ENCODE measurements around the gene NEMP2. TPM values are rescaled to one million over a fixed set of nuclear protein-coding genes. Genes with fewer than 3 reads are reported as not detected.

NEMP2 gene
- total and polyA plus RNA-seq, 2 of the 4 experiments (the other 2 are of a cell fraction): 1.1 to 1.3 TPM

- Histone ChIP-seq H4K20me1 (ENCODE audit: insufficient read depth, low read length) (no peaks in the 10 kb centered on the region), H2AK5ac (ENCODE audit: low read depth, low read length) (no peak overlapping the region), H2BK20ac (ENCODE audit: low read depth, low read length) (no peak overlapping the region), H4K5ac (ENCODE audit: low read depth, low read length) (no peak overlapping the region), H4K91ac (ENCODE audit: insufficient read depth, low read depth, low read length) (no peak overlapping the region), H2AFZ (replicated peaks; ENCODE audit: low read length, poor library complexity) (no peak overlapping the region), H3K4me2 (ENCODE audit: low read depth, low read length) (no peak overlapping the region), H3K18ac (ENCODE audit: low read depth, low read length) (no peak overlapping the region), H3K23ac (ENCODE audit: low read depth, low read length) (no peak overlapping the region), H2BK15ac (ENCODE audit: low read depth, low read length) (no peak overlapping the region), H3K79me1 (ENCODE audit: low read depth in 1 of 2, low read length in 2 of 2) (no peaks in the 10 kb centered on the region), H3K56ac (ENCODE audit: extremely low read depth, insufficient read depth, low read length) (no peak overlapping the region), H3K4me3 (ENCODE audit: insufficient read depth, low read depth, low read length) (no peak overlapping the region), H3K4me1 (ENCODE audit: control insufficient read depth, insufficient read depth, low read length) (no peaks in the 10 kb centered on the region), H2BK5ac (ENCODE audit: low read depth, low read length, poor library complexity, severe bottlenecking) (no peak overlapping the region), H3K9ac (ENCODE audit: low read depth, low read length) (no peak overlapping the region), H4K8ac (ENCODE audit: low read depth in 2 of 2, low read length in 2 of 2) (no peak overlapping the region), H2BK120ac (ENCODE audit: low read depth, low read length) (no peak overlapping the region), H3K9me3 (ENCODE audit: control insufficient read depth, insufficient read depth, low read length) (no peaks in the 10 kb centered on the region), H3K4ac (ENCODE audit: low read depth, low read length) (no peak overlapping the region), H3K9me1 (ENCODE audit: insufficient read depth, low read length) (peaks cover 3% of the 10 kb centered on the region; the same call in 1 of the 2 replicates), H3K14ac (replicated peaks; ENCODE audit: low read depth, low read length) (no peak overlapping the region), H2AK9ac (replicated peaks; ENCODE audit: low read depth, low read length, poor library complexity) (no peak overlapping the region), H3K36me3 (ENCODE audit: control insufficient read depth, insufficient read depth, low read length) (no peaks in the 10 kb centered on the region), H3K27ac (ENCODE audit: insufficient read depth, low read length) (no peak overlapping the region), H3K27me3 (ENCODE audit: control insufficient read depth, insufficient read depth, low read length) (no peaks in the 10 kb centered on the region)
- TF ChIP-seq SMC3 (IDR thresholded peaks at IDR 0.05; ENCODE audit: low read depth, low read length): no peak
- no peak for TF ChIP-seq FOS (IDR thresholded peaks at IDR 0.05; ENCODE audit: low read depth, low read length)
- TF ChIP-seq CHD1 (IDR thresholded peaks at IDR 0.05; ENCODE audit: low read depth, low read length): no peak
- TF ChIP-seq MXI1 (IDR thresholded peaks at IDR 0.05; ENCODE audit: borderline replicate concordance, low read depth, low read length): no peak
- TF ChIP-seq CTCF (conservative IDR thresholded peaks at IDR 0.05; ENCODE audit: low read depth, low read length): no peak
- no peak for TF ChIP-seq CEBPB (IDR thresholded peaks at IDR 0.05; ENCODE audit: low read depth, low read length)
- no peak for TF ChIP-seq MAZ (IDR thresholded peaks at IDR 0.05; ENCODE audit: borderline replicate concordance, low read depth, low read length)
- CTCF ChIA-PET: no interaction called here
- ATAC-seq (ENCODE audit: low read depth) (no peak), DNase-seq (no peak)
- in situ Hi-C loops (cut with MboI; ENCODE audit: low sequenced_read_pairs): no loop called here
- WGBS, 2 experiments (ENCODE audit: extremely low coverage in 2 of 2, insufficient read length in 1 of 2): 100% methylated on average over 5 of the region's 8 CpGs; no CpG with 5 or more reads in 1 of the 2 experiments
- POLR2A ChIA-PET (ENCODE audit: unreplicated experiment): no interaction called here
- dilution Hi-C loops (cut with HindIII; ENCODE audit: low sequenced_read_pairs, unreplicated experiment): no loop called here
- intact Hi-C loops (cut with micrococcal nuclease): no loop called here
- BruUV-seq (replicated peaks): no TSS peak
Observed at GRCh38 chr2:190458352-190459107, 76.0 kb downstream of the NEMP2 start.
